Thyroid gland (tissue), 4 donors: ENCODE results near the gene DLGAP4. TPM values are rescaled to one million over a fixed set of nuclear protein-coding genes. Genes with fewer than 3 reads are reported as not detected.

Experiments used
- DNase-seq, 2 donors: peaks; one replicate each; pipeline ENCODE4 v3.0.0-alpha.2; 2019
- H3K27ac ChIP-seq, 3 donors: fragments of 200-600 bp; sonication (generic); 1 replicate in 2 of 3; 2 replicates in 1 of 3; pipeline ENCODE4 v1.5.1; 2016 to 2019; ENCODE audit warnings: mild to moderate bottlenecking in 1 of 3, moderate library complexity in 1 of 3
- H3K27me3 ChIP-seq: fragments of 200-600 bp; sonication (generic); one replicate; pipeline ENCODE4 v1.5.1; 2019
- H3K36me3 ChIP-seq, 2 donors: fragments of 200-600 bp; sonication (generic); one replicate each; pipeline ENCODE4 v1.5.1; 2016 to 2019
- H3K4me1 ChIP-seq, 2 donors: fragments of 200-600 bp; sonication (generic); one replicate each; pipeline ENCODE4 v1.5.1; 2017 to 2019
- H3K4me3 ChIP-seq, 3 donors: fragments of 200-600 bp; sonication (generic); replicated peaks in 1 of 3; 1 replicate in 2 of 3; 2 replicates in 1 of 3; pipeline ENCODE4 v1.5.1; 2016; ENCODE audit warnings: mild to moderate bottlenecking in 1 of 3
- H3K9me3 ChIP-seq: fragments of 200-600 bp; sonication (generic); one replicate; pipeline ENCODE4 v1.5.1; 2017
- POLR2A ChIP-seq, 2 donors: fragments of 450-650 bp; IDR thresholded peaks; one replicate each; pipeline ENCODE4 v1.6.1; 2017; ENCODE audit warnings: antibody characterized with exemption in 2 of 2, mild to moderate bottlenecking in 2 of 2, moderate library complexity in 1 of 2
- WGBS, 2 donors: methylation state at CpG; one replicate each; pipeline ENCODE4 v1.1.5; 2017; 5-methylcytosine and 5-hydroxymethylcytosine counted together
- intact Hi-C: fragments of 100-400 bp; cut with DNase I; formaldehyde crosslinking; loops from one replicate; pipeline ENCODE4 v1.15.1; 2023
- total RNA-seq, 4 donors: library from RNA; depleted of rRNA; stranded (reverse); fragments of >200 nt; gene quantifications; one replicate each; pipeline ENCODE4 v1.2.3, GENCODE V29; 2016
- TF ChIP-seq, protein P1 (sequence below), 6 experiments: fragments of 200-600 bp in 3 of 6; fragments of 450-650 bp in 3 of 6; sonication (generic) in 3 of 6; IDR thresholded peaks; one replicate each; pipeline ENCODE4 v1.5.1; 2016 to 2019; ENCODE audit warnings: antibody characterized with exemption in 6 of 6, mild to moderate bottlenecking in 2 of 6, inconsistent platforms in 1 of 6, moderate library complexity in 1 of 6

Gene DLGAP4
- total RNA-seq, 4 donors from 2014 or later: 29.3 to 52.4 (median 41.5) TPM

DNA sequence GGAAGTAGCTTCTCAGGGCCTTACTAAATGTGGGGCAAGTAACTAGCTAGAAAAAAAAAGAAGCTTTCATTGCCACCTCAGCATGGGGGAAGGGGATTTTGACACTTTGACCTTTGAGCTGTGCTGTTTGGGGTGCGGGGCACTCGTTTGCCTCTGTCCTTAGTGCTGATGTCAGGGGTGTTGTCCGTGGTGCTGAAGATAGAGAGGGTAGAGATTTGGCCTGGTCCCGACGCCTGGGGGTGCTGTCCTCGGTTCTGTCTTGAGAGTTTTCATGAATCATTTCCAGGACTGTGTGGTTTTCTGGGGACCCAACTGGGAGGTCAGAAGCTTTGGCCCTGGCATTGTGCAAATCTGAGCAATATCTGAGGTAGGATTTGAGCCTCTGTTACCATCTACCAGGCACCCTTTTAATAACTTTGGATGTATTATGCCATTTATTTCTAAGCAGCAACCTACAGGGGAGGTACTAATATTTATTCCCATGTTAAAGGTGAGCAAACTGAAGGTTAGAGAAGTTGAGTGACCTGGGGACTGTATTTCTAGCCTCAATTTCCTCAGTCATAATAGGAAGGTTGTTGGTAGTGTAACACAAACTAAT is 78.0 kb downstream of the DLGAP4 start:
- no peaks in the 10 kb centered on the region for H3K27me3 ChIP-seq
- intact Hi-C loops: no loop called here
- no peak for TF ChIP-seq POLR2A (IDR thresholded peaks at IDR 0.05)
- TF ChIP-seq, protein P1, sequence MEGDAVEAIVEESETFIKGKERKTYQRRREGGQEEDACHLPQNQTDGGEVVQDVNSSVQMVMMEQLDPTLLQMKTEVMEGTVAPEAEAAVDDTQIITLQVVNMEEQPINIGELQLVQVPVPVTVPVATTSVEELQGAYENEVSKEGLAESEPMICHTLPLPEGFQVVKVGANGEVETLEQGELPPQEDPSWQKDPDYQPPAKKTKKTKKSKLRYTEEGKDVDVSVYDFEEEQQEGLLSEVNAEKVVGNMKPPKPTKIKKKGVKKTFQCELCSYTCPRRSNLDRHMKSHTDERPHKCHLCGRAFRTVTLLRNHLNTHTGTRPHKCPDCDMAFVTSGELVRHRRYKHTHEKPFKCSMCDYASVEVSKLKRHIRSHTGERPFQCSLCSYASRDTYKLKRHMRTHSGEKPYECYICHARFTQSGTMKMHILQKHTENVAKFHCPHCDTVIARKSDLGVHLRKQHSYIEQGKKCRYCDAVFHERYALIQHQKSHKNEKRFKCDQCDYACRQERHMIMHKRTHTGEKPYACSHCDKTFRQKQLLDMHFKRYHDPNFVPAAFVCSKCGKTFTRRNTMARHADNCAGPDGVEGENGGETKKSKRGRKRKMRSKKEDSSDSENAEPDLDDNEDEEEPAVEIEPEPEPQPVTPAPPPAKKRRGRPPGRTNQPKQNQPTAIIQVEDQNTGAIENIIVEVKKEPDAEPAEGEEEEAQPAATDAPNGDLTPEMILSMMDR (IDR thresholded peaks at IDR 0.05): no peak
- no peaks in the 10 kb centered on the region for H3K4me1 ChIP-seq
- H3K4me3 ChIP-seq: no peak overlapping the region
- no peak overlapping the region for H3K27ac ChIP-seq
- H3K36me3 ChIP-seq: no peaks in the 10 kb centered on the region
- WGBS, 2 donors: 1 to 2% methylated on average over 6 of the region's 6 CpGs
- peak in 1 of 2 donors; percentile 8 for DNase-seq
- no peaks in the 10 kb centered on the region for H3K9me3 ChIP-seq

DNA sequence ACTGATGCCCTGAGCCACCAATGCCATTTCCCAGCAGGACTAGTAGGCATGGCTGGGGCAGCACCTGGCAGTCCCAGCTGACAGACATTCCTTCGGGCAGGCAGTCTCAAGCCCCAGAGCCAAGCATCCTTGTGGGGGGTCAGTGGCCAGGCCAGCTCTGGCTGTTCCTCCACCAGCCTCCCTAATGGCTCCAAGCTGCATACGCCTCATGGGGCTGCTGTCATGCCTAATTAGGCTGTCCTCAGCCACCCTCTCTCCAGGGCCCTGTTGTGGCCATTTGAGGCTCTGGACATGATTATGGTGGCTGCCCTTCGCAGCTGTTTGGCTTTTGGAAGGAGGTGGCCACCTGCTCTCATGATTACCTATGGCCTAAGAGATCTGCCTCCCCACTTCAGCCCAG is 79.4 kb downstream of the DLGAP4 start:
- Histone ChIP-seq H3K4me1 (no peaks in the 10 kb centered on the region), H3K27me3 (no peaks in the 10 kb centered on the region), H3K27ac (no peak overlapping the region), H3K9me3 (no peaks in the 10 kb centered on the region), H3K36me3 (no peaks in the 10 kb centered on the region), H3K4me3 (no peak overlapping the region)
- intact Hi-C loops: no loop called here
- DNase-seq: no peak
- WGBS, 2 donors: 65 to 83% methylated on average over 2 to 3 of the region's 3 CpGs
- TF ChIP-seq, protein P1 (IDR thresholded peaks at IDR 0.05): no peak

DNA sequence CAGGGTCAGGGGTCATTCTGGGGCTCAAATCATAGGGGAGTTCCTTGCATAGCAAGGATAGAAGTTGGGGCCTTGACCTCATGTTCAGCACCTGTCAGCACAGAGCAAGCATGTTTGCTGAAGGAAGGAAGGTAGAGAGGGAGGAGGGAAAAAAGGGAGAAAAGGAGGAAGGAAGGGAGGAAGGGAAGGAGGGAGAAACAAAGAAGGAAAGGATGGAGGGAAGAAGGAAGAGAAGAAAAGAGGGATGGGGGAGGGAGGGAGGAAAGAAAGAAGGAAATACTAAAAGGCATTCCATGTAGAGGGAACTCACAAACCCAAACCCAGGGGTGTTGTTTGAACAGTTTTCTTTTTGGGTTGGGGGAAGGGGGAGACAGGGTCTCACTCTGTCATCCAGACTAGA is 80.1 kb downstream of the DLGAP4 start:
- Histone ChIP-seq H3K9me3 (no peaks in the 10 kb centered on the region), H3K36me3 (no peaks in the 10 kb centered on the region), H3K4me1 (no peaks in the 10 kb centered on the region), H3K27me3 (no peaks in the 10 kb centered on the region), H3K4me3 (no peak overlapping the region), H3K27ac (no peak overlapping the region)
- no peak for DNase-seq
- intact Hi-C loops: no loop called here
- TF ChIP-seq POLR2A (IDR thresholded peaks at IDR 0.05): no peak
- TF ChIP-seq, protein P1 (IDR thresholded peaks at IDR 0.05): no peak

DNA sequence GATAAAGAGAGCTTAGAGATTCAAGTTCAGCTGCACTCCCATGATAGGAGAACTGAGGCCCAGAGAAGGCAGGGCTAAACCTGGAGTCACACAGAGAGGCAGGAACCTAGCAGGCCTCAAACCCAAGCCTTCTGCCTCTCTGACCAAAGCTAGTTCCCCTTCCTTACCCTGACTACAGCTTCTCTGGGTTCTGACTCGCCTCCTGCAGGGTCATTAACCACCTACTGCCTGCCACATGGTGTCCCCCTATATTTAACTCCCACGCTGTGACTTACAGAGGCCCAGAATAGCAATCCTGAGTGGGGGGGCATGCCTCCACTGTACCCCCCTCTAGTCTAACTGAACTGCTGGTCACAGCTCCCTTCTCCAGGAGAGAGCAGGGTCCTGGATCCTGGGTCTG is 84.1 kb downstream of the DLGAP4 start:
- Histone ChIP-seq H3K27ac (no peak overlapping the region), H3K36me3 (no peaks in the 10 kb centered on the region), H3K9me3 (no peaks in the 10 kb centered on the region), H3K4me3 (no peak overlapping the region), H3K4me1 (no peaks in the 10 kb centered on the region), H3K27me3 (no peaks in the 10 kb centered on the region)
- TF ChIP-seq, protein P1 (IDR thresholded peaks at IDR 0.05): no peak
- no peak for TF ChIP-seq POLR2A (IDR thresholded peaks at IDR 0.05)
- WGBS, 2 donors: 82 to 84% methylated on average over 2 of the region's 2 CpGs
- DNase-seq: no peak
- intact Hi-C loops: no loop called here

DNA sequence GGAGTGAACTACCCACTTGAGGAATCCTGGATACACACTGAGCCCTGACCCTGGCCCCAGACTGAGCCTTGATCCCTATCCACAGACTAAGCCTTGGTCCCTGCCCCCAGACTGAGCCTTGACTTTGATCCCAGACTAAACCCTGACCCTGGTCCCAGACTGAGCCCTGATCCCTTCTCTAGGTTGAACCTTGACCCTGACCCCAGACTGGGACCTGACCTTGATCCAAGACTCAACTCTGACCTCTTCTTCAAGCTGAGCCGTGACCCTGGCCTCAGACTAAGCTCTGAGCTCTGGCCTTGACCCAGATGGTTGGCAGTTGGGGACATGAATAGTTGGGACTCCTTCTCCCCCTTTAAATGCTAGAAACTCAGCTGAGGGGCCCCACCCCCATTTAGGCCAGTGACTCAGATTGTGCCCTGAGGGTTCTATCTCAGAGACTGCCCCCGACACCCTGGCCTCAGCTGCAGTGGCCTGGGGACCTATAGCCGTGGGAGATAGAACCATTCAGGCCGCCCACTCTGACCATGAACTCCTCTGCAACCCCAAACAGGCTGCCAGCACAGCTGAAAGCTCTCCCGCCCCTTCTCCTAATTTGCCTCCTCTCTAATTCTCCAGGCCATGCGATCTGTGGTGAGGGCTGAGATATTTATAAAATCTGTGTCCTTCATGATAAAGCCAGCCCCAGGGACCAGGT is 84.7 kb downstream of the DLGAP4 start:
- Histone ChIP-seq H3K4me1 (no peaks in the 10 kb centered on the region), H3K27ac (no peak overlapping the region), H3K4me3 (no peak overlapping the region), H3K9me3 (no peaks in the 10 kb centered on the region), H3K36me3 (no peaks in the 10 kb centered on the region), H3K27me3 (no peaks in the 10 kb centered on the region)
- DNase-seq: no peak
- no peak for TF ChIP-seq POLR2A (IDR thresholded peaks at IDR 0.05)
- TF ChIP-seq, protein P1 (IDR thresholded peaks at IDR 0.05): no peak
- intact Hi-C loops: no loop called here
- WGBS, 2 donors: 43 to 63% methylated on average over 6 of the region's 6 CpGs
